Forelimb muscle (tissue), 1 donor: ENCODE data around the gene FERMT2. TPM values are rescaled to one million over a fixed set of nuclear protein-coding genes. Genes with fewer than 3 reads are reported as not detected.
"Not testable (repeated sequence)": the region's sequence is repeated elsewhere in the genome, so short reads cannot be mapped to it uniquely, and the experiment has no call there.

Source experiments
- DNase-seq: peaks from one replicate; pipeline ENCODE4 v3.0.0-alpha.2; 2013; ENCODE audit warnings: low read depth
- polyA plus RNA-seq: library from polyadenylated mRNA; unstranded; fragments of 120-200 nt; gene quantifications from one replicate; pipeline ENCODE4 v1.2.1, GENCODE V29; 2013; ENCODE audit not compliant: insufficient read length

Gene FERMT2
- polyA plus RNA-seq, 1 donor, result 85.0 TPM

DNA sequence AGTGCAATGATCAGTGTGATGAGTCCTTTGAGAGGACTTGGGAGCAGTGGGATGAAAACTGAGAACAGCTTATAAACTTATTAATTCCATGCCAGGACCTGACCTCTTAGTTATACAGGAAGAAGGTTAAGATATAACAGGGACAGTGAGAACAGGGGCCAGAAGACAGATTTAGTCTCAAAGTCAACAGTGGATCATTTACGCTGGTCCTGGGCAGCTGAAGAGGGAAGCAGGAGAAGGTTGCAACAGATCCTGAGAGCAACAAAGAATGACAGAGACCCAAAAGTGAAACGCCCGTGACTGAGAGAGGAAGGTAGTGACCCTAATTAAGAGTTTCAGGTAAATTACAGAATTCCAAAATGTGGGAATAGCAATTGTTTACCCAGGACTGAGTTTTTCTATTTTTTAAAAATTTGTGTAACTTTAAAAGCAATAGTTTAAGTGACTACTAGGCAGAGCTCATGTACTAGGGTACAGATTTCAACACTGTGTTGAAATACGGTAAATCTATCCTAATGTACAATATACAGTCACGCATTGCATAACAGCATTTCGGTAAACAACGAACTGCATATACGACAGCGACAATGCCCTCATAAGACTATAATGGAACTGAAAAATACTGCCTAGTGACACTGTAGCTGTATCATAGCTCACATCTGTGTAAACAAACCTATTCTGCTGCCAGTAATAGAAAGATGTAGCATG is 81.8 kb downstream of the FERMT2 start:
- DNase-seq, result no peak

DNA sequence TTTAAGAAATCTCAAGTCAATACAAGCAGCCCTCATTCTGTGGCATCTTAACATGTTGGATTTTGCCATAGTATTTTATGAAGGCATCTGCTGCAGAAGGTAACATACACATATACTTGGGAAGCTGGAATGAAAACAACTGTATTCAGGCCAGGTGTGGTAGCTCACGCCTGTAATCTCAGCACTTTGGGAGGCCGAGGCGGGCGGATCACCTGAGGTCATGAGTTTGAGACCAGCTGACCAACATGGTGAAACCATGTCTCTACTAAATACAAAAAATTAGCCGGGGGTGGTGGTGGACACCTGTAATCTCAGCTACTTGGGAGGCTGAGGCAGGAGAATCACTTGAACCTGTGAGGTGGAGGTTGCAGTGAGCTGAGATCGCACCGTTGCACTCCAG is 86.0 kb downstream of the FERMT2 start:
- DNase-seq, result not testable (repeated sequence)

DNA sequence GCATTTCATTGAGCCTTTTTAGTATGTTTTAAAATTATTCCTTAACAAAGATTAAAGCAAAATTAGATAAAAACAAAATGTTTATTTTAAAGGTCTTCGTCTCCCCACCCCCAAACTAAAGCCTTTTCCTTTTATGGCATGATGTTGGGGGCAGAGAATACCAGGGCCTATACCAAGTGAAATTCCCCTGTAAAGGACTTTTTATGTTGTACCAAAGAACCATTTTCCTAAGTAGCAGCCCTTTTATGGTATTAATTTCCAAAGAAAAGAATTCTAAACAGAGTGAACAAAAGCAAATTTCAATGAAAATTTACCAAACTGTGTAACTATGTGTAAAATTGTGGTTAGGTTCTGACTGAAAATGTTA is 87.5 kb downstream of the FERMT2 start:
- DNase-seq, result no peak

DNA sequence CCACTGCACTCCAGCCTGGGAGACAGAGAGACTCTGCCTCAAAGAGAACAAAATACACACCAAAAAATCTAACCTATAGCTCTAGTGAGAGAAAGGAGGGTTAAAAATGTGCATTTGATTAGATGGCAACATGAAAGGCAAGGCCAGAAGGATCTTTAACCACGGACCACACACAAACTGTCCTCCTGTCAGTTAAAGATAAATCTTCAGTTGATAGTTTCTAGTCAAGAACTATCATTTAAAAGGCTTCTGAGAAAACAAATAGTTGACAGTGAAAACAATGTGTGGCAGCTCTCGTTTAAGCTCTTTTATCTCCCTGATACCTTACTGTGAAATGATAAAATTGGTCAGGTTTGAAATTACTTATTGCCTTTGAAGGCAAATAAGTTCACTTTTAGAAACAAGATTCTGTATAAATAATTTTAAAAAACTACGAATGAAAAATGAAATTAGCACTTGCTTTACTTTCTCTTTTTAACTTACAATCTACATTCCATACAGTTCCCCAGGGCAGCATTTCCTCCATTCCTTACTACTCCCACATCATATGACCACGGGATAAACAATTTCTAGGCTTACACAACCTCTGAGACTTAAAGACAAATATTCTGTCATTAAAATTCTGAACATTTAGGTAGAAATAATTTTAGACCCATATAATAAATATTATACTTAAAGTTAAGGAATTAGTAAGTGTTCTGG is 88.1 kb downstream of the FERMT2 start:
- no peak for DNase-seq

DNA sequence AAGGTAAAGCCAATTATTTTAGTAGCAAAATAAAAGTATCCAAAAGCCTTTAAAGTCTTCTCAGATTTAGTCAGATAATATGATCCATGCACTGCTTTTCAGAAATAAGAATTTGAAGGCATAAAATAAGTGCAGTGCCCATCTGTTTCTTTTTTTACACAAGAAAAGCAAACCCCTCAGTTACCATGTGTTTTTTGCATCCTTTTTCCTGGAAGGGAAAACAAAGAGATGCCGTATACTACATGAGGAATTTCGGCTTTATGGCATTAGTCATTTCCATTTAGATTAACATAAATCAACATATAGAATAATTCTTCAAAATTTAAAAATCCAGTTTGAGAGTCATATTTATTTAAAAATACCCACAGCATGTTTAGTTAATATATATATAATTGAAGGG is 89.4 kb downstream of the FERMT2 start:
- DNase-seq, result no peak

DNA sequence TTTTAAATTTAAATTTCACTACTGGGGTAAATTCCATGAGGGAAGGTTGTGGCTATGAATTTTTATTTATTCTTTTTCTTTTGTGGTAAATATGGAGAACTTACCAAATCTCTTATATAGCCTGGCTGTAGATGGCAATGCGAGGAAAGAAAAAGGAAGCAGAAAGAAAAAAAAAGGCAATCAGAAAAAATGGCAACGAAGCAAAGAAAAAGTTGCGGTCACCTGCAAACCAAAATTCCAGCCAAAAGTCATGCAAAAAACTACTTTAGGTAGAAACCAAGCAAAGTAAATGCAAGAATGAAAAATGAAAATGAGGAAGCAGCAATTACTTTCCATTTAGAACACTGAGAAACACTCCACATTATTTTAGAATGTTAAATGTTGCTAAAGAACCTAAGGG is 89.9 kb downstream of the FERMT2 start:
- DNase-seq, result no peak

DNA sequence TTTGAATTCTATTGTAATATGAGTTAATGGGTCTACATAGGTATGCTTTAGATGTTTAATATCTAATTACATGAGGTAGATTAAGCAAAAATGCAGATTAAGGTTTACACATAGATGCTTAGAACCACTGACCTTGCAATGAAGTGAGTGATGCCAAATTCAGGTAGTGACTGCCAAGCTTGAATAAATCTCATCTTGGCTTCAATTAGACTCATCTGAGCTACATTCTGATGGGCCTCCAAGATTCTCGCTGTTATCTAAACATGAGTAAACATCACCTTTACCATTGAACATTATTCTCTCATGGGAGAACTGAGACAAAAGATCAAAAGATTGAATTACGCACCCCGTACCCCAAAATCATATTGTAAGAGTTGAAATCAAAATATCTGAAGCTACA is 90.6 kb downstream of the FERMT2 start:
- no peak for DNase-seq

DNA sequence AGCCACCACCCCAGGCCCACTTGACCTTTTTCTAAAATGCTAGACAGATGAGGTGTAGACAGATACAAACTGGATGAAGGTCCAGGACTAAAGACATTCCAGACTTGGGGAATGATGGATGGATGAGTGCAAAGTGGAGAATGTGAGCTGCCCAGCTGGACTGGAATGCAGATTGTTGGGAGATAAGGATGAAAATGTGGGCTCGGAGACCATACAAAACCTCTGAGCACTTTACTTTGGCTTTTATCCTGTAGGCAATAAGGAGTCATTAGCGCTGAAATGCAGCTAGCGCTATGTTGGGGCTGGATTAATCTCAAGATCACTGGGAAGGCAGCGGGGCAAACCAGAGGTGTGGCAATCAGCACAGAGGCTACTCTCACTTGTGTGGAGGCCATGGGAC is 94.7 kb downstream of the FERMT2 start:
- no peak for DNase-seq

DNA sequence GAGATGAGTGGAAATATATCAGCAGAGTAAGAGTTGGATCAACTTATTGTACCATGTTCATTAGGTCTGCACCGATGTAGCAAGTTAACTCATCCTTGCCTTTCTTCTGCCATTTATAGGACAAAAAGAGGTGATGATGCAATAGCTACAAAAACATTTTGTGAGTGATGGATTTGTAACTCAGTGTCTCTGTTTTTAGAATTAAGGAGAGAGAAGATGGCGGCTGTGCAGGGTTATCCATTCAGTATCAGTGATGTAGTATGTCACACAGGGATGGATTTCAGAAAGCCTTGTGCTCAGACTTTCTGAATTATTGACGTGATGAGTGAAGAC is 97.4 kb downstream of the FERMT2 start:
- no peak for DNase-seq

DNA sequence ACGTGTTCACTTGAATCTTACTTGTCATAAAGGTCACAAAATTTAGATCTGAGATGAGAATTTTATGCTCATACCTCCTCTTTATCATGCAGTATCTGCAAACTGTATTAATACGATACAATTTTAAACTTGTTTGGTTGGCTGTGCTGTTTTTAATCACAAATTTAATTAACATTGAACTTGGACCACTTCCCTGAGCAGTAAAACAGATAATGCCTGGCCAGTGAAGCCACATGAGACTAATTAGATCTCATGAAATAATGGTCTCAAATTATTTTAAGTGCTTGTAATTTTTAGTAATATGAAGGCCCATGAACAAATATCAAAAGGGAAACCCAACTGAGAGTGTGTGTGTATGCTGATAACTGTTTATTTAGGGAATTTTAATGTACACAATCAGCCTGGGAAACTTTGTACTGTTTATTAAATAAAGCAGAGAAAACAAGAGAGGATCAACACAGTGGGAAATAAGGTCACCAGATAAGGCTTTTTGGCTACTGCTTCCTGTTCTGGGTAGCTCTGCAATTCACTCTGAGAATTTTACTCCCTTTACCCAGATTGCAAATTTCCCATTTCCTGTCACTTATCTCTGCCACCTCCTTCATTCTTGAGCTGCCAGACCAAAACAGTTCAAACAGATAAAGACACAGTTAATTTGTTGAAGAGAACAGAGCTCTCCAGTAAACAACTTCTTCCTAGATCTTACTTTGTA is 97.9 kb downstream of the FERMT2 start:
- DNase-seq, result no peak

DNA sequence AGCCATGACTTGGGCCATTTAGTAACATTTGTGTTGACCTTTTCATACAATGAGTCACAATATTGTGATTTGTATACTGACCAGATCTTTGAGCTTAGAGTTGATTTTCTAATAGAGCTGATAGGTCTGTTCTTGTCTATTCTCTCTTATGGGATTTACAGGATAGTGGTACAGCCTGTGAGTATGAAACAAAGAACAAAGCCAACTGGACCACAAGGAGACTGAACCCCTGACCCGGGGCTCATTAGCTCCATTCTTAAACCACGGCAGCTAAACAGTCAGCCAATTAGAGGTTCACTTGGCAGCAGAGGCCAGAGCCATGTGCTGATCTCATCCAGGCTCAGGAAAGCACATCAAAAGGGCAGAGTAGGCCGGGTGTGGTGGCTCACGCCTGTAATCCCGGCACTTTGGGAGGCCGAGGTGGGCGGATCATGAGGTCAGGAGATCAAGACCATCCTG is 100.4 kb downstream of the FERMT2 start:
- no peak for DNase-seq

DNA sequence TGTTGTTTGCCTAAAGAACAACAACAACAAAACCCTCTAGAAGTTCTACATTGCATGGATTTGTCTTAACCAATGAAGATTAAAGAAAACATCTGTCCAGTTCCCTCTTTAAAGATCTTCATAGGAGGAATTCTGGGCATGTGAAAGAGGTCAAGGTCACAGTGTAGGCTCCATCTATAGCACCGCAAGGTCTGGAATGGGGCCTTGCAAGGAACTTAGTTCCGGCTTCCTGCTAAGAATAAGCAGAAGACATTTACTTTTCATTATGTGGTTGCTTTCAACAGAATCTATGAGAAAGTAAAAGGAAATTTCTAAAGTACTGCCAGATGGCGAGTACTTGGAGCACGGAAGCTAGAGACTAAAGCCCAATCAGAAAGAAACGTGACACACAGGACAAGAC is 102.2 kb downstream of the FERMT2 start:
- DNase-seq, result no peak

DNA sequence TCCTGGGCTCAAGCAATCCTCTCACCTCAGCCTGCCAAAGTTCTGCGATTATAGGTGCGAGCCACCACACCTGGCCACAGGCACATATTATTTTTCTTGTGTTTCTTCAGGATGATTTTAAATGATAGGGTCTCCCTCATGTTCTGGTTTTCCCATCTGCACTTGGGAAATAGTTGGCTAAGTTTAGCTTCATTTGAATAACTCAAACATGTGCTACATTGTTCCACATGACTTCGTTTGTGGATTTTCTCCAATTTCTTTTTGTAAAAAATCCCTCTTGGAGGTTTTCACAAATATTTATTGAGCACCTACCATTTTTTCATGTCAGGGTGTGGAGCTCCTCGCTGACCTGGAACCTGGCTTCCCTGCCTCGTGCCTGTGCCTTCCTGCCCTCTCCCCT is 104.3 kb downstream of the FERMT2 start:
- no peak for DNase-seq

DNA sequence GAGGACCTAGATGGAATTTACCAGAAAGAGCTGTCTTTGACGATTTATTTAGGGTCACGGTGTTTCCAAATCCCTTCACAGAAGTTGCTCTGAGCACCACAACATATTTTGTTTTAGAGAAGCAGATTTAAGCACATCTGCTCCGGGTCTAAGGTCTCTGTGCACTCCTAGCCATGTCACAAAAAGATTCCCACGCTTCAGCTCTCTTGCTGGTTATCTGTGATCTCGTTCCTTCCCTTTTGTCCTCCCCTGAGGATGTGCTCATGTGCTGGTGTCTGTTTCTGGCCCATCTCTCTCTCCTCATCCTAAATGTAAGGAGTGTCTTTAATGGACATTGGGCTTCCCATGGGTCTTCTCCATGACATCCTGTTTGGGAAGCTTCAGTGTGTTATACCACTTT is 105.8 kb downstream of the FERMT2 start:
- DNase-seq, result no peak

DNA sequence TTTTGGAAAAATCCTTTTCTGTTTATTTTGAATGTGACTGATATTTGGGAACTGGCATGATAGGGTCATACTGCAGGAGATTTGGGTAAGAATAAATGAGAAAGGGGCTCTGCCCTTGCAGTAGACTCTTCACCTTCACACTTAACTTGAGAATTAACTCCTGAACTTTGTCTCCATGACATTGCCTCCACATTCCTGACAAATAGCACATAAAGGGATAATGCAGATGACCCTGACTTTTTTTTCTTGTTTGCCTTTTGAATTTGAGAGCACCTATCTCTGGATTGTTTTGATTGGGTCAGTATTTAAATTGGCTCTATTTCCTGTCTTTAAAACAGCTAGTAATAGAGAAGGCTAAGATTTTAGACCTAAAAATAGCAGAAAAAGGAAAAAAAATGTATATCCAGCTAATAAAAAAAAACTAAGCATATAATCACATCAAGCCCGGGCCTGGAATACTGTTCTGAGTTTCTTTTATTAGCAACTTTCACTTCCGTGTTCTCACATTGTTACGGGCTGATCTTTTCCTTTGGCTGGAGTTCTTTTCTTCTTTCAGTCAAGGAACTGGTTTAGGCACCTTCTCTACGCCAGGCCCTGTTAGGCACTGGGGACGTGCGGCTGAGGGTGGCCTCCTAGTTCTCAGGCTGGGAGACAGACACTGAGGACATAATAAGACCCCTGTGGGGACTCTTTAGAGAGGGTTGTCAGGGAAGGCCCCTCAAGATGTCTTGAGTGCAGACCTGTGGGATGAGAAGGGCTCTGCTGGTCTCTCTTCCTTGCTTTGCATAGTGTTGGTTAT is 106.4 kb downstream of the FERMT2 start:
- no peak for DNase-seq

DNA sequence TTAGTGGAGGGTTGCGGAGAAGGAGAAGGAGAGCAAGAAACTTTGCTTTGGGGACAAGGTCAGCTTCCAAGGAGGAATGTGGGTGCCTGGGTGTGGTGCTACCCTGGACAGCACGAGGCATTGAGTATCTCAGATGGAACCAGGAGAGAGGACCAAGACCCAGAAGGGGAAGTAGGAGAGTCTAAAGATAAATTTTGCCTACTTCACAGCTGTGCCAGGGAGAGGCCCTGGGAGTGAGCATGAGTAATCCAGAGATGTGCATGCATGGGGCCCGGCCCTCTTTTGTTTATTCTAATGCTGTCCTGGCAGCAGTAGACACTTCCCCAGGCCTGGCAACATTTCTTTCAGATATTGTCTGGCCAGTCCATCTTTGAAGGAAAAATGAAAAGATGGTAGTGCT is 110.0 kb downstream of the FERMT2 start:
- no peak for DNase-seq

DNA sequence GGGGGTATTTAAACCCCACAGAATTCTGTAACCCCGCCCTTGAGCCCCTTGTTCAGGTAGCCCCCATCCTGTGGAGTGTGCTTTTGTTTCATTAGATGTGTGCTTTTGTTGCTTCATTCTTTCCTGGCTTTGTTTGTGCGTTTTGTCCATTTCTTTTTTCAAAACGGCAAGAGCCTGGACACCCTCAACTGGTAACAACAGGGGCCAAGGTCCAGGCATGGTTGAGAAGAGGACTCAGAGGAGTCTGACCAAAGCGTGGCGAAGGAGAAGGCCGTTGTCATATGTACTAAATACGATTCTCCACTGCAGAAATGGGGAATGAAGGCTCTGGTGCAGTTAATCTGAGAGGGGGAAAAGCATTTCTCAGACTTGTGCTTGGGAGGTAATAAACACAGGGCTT is 113.4 kb downstream of the FERMT2 start:
- no peak for DNase-seq

DNA sequence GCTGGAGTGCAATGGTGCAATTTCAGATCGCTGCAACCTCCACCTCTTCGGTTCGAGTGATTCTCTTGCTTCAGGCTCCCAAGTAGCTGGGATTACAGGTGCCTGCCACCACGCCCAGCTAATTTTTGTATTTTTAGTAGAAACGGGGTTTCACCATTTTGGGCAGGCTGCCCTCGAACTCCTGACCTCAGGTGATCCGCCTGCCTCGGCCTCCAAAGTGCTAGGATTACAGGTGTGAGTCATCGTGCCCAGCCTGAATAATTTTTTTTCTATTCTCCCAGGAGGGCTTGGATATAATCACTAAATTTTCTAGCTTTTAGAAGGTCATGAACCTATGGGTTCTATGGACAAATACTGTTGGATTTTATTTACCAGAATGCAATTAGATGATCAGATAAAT is 114.8 kb downstream of the FERMT2 start:
- no peak for DNase-seq

DNA sequence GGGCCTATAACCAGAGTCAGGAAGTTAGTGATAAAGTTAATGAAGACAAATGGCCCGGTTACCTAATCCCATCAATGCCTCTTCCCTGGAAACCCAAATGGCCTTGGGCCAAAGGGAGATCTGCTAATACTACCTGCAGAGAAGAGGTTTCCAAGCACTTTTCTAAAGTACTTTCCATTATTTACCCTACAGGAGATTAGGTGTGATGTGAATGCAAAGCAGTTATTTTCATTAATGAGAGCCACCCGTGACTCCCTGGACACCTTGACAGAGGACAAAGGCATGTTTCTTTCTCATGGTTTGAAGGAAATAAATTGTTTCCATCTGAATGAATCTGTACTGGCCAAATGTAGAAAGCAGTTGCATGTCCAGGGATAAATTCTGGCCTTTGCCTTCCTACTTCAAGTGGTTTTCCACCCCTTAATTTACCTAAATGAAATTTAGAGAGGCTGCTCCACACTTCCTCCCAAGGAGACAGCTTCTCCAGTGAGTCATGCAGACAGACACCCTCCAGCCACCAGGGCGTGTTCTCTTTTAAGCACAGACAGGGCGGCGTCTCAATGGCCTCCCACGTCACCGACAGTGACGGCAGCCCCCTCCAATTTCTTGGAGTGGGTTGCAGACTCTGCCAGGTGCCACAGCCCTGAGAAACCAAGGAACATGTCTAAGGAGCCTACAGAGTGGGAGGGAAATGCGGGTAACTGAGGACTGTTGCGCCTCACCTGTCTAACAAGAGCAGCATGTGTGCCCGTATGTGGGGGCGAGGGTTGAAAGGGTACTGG is 115.5 kb downstream of the FERMT2 start:
- no peak for DNase-seq

DNA sequence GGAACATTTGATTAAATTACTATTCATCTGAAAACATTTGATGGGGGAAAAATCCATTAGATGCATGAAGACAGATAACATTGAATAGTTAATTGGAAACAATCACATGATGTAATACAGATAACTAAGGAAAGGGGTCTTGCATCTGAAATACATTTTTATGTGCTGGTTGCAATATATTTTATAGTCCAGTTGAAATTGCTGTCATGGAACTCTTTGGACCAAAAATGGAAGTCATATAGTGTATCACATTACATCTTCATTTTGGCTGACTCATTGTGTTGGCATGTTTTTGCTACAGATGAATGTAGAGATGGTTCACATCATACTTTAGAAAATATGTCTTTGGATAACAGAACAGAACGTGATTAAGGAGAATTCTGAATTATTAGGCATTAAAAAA is 116.4 kb downstream of the FERMT2 start:
- DNase-seq, result no peak

DNA sequence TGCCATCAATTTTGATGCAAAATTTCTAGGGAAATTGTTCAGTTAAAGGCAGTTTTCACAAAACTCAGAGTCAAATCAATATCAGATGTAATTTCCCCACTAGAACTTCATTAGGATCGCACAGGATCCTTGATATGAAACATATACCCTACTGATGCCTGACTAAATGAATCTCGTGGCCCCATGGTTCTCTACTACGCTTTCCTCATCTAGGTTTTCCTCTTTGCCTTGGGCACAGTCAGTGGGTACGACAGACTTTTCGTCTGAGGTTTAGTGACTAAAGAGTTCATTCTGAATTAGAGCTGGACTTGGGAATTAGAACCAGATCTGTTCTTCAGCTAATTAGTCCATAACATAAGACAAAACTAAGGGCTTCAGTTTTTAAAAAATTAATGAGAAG is 117.0 kb downstream of the FERMT2 start:
- DNase-seq, result no peak
